Vagina (tissue), 2 donors: Measurements from ENCODE around the gene TSPYL4. TPM values are rescaled to one million over a fixed set of nuclear protein-coding genes. Genes with fewer than 3 reads are reported as not detected.

ENCODE experiments used
- DNase-seq, 2 donors: peaks; one replicate each; pipeline ENCODE4 v3.0.0-alpha.2; 2017; ENCODE audit errors: extremely low spot score in 2 of 2
- H3K27ac ChIP-seq: fragments of 200-600 bp; sonication (generic); one replicate; pipeline ENCODE4 v1.5.1; 2019
- H3K27me3 ChIP-seq: fragments of 200-600 bp; sonication (generic); one replicate; pipeline ENCODE4 v1.5.1; 2019
- H3K36me3 ChIP-seq, 2 donors: fragments of 200-600 bp; sonication (generic); one replicate each; pipeline ENCODE4 v1.5.1; 2017 to 2019
- H3K4me1 ChIP-seq: fragments of 200-600 bp; sonication (generic); one replicate; pipeline ENCODE4 v1.5.1; 2019
- H3K4me3 ChIP-seq, 2 donors: fragments of 200-600 bp; sonication (generic); 1 replicate in 1 of 2; 2 replicates in 1 of 2; pipeline ENCODE4 v1.5.1; 2016 to 2019
- H3K9me3 ChIP-seq: fragments of 200-600 bp; sonication (generic); one replicate; pipeline ENCODE4 v1.5.1; 2019
- CTCF ChIP-seq, 3 experiments: fragments of 450-650 bp in 2 of 3; fragments of 200-600 bp in 1 of 3; sonication (generic) in 1 of 3; IDR thresholded peaks; one replicate each; pipeline ENCODE4 v1.5.1; 2017 to 2019; ENCODE audit warnings: antibody characterized with exemption in 3 of 3, mild to moderate bottlenecking in 2 of 3, moderate library complexity in 2 of 3
- POLR2A ChIP-seq, 2 donors: fragments of 450-650 bp; IDR thresholded peaks; one replicate each; pipeline ENCODE4 v1.6.1; 2017; ENCODE audit warnings: antibody characterized with exemption in 2 of 2, mild to moderate bottlenecking in 2 of 2, moderate library complexity in 2 of 2
- POLR2AphosphoS5 ChIP-seq, 2 donors: sonication (generic); formaldehyde crosslinking; IDR thresholded peaks; one replicate each; pipeline ENCODE4 v1.9.0; 2017; ENCODE audit warnings: antibody characterized with exemption in 2 of 2, mild to moderate bottlenecking in 2 of 2, low read depth in 1 of 2; ENCODE audit not compliant: insufficient read depth in 1 of 2
- intact Hi-C: fragments of 100-400 bp; cut with DNase I; formaldehyde crosslinking; loops from one replicate; pipeline ENCODE4 v1.15.1; 2023
- total RNA-seq: library from RNA; depleted of rRNA; stranded (reverse); fragments of >200 nt; gene quantifications from one replicate; pipeline ENCODE4 v1.2.3, GENCODE V29; 2016

TSPYL4 gene
- total RNA-seq, 1 donor from 2014 or later: 11.8 TPM

- TF ChIP-seq POLR2A (IDR thresholded peaks at IDR 0.05) (no peak), CTCF (IDR thresholded peaks at IDR 0.05) (no peak), POLR2AphosphoS5 (IDR thresholded peaks at IDR 0.05; ENCODE audit: insufficient read depth in 1 of 2, low read depth in 1 of 2) (no peak)
- Histone ChIP-seq H3K4me1 (peaks cover 7% of the 10 kb centered on the region), H3K9me3 (no peaks in the 10 kb centered on the region), H3K27me3 (no peaks in the 10 kb centered on the region), H3K27ac (no peak overlapping the region), H3K4me3 (no peak overlapping the region), H3K36me3 (no peaks in the 10 kb centered on the region)
- DNase-seq: no peak
- intact Hi-C loops: no loop called here
Observed at GRCh38 chr6:116266803-116267202, 12.9 kb upstream of the TSPYL4 start.

GRCh38 chr6:116265041-116265829 is 11.4 kb upstream of the TSPYL4 start:
- no peak for DNase-seq
- intact Hi-C loops: no loop called here
- Histone ChIP-seq H3K36me3 (no peaks in the 10 kb centered on the region), H3K27ac (no peak overlapping the region), H3K4me1 (peaks cover 7% of the 10 kb centered on the region), H3K27me3 (no peaks in the 10 kb centered on the region), H3K4me3 (no peak overlapping the region), H3K9me3 (no peaks in the 10 kb centered on the region)
- TF ChIP-seq POLR2AphosphoS5 (IDR thresholded peaks at IDR 0.05; ENCODE audit: insufficient read depth in 1 of 2, low read depth in 1 of 2) (no peak), CTCF (IDR thresholded peaks at IDR 0.05) (no peak), POLR2A (IDR thresholded peaks at IDR 0.05) (no peak)

GRCh38 chr6:116263353-116263752 is 9.5 kb upstream of the TSPYL4 start:
- H3K4me1 ChIP-seq: peaks cover 7% of the 10 kb centered on the region
- no peaks in the 10 kb centered on the region for H3K9me3 ChIP-seq
- H3K27me3 ChIP-seq: no peaks in the 10 kb centered on the region
- no peak for DNase-seq
- TF ChIP-seq CTCF (IDR thresholded peaks at IDR 0.05) (no peak), POLR2A (IDR thresholded peaks at IDR 0.05) (no peak), POLR2AphosphoS5 (IDR thresholded peaks at IDR 0.05; ENCODE audit: insufficient read depth in 1 of 2, low read depth in 1 of 2) (no peak)
- H3K4me3 ChIP-seq: no peak overlapping the region
- H3K27ac ChIP-seq: no peak overlapping the region
- intact Hi-C loops: no loop called here
- no peaks in the 10 kb centered on the region for H3K36me3 ChIP-seq

GRCh38 chr6:116258520-116258919 is 4.6 kb upstream of the TSPYL4 start:
- Histone ChIP-seq H3K9me3 (no peaks in the 10 kb centered on the region), H3K27ac (no peak overlapping the region), H3K36me3 (no peaks in the 10 kb centered on the region), H3K27me3 (no peaks in the 10 kb centered on the region), H3K4me1 (peaks cover 12% of the 10 kb centered on the region), H3K4me3 (no peak overlapping the region)
- no peak for DNase-seq
- intact Hi-C loops: no loop called here
- TF ChIP-seq POLR2A (IDR thresholded peaks at IDR 0.05) (no peak), POLR2AphosphoS5 (IDR thresholded peaks at IDR 0.05; ENCODE audit: insufficient read depth in 1 of 2, low read depth in 1 of 2) (no peak), CTCF (IDR thresholded peaks at IDR 0.05) (no peak)

GRCh38 chr6:116256694-116257093 is 2.8 kb upstream of the TSPYL4 start:
- TF ChIP-seq CTCF (IDR thresholded peaks at IDR 0.05) (no peak), POLR2A (IDR thresholded peaks at IDR 0.05) (no peak), POLR2AphosphoS5 (IDR thresholded peaks at IDR 0.05; ENCODE audit: insufficient read depth in 1 of 2, low read depth in 1 of 2) (no peak)
- H3K4me1 ChIP-seq: peaks cover 28% of the 10 kb centered on the region
- no peak overlapping the region for H3K27ac ChIP-seq
- H3K4me3 ChIP-seq: no peak overlapping the region
- intact Hi-C loops: no loop called here
- no peaks in the 10 kb centered on the region for H3K9me3 ChIP-seq
- no peaks in the 10 kb centered on the region for H3K36me3 ChIP-seq
- DNase-seq: no peak
- H3K27me3 ChIP-seq: no peaks in the 10 kb centered on the region
